Measurements from ENCODE around the gene PCBP1.

PCBP1 gene

DNA sequence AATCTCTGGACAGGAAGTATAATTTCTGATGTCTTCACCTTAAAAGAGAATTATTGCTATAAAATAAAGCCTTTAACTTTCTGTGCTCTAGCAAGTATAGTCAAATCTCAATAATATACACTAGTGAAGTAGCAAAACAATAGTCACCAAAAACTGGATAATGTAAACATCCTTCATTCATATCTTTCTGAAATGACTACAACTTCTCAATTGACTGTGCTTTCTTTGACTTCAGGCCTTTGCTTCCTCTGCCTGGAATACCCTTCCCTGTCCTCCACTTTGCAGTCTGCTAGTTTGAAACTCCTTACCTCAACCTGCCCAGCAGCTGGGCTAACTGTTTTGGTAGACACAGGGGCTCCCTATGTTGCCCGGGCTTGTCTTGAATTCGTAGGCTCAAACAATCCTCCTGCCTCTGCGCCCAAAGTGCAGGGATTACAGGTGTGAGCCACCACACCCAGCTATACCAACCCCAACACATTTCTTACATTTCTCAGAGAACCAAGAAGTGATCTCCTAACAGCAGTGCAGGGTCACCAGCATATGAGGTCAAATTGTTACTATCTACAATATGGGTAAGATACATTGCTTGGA lies 6.6 kb upstream of the PCBP1 start:
- TF ChIP-seq, protein P1, sequence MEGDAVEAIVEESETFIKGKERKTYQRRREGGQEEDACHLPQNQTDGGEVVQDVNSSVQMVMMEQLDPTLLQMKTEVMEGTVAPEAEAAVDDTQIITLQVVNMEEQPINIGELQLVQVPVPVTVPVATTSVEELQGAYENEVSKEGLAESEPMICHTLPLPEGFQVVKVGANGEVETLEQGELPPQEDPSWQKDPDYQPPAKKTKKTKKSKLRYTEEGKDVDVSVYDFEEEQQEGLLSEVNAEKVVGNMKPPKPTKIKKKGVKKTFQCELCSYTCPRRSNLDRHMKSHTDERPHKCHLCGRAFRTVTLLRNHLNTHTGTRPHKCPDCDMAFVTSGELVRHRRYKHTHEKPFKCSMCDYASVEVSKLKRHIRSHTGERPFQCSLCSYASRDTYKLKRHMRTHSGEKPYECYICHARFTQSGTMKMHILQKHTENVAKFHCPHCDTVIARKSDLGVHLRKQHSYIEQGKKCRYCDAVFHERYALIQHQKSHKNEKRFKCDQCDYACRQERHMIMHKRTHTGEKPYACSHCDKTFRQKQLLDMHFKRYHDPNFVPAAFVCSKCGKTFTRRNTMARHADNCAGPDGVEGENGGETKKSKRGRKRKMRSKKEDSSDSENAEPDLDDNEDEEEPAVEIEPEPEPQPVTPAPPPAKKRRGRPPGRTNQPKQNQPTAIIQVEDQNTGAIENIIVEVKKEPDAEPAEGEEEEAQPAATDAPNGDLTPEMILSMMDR (IDR thresholded peaks at IDR 0.05; ENCODE audit: insufficient read depth, low read depth, low read length, missing control alignments), result no peak
- no peak for DNase-seq (ENCODE audit: low read depth)
- no peak overlapping the region for H3K4me3 ChIP-seq (ENCODE audit: low read depth, low read length)

DNA sequence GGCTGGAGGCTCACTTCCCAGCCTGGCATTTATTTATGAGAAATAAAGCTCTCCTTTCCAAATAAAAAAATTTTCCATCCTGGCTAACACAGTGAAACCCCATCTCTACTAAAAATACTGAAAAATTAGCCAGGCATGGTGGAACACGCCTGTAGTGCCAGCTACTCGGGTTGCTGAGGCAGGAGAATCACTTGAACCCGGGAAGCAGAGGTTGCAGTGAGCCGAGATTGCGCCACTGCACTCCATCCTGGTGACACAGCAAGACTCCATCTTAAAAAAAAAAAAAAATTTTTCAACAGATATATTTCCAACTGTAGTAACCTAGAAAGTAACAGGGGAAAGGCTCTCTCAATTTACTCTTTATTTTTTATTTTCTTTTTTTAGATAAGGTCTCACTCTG lies 6.1 kb upstream of the PCBP1 start:
- TF ChIP-seq, protein P1 (IDR thresholded peaks at IDR 0.05; ENCODE audit: insufficient read depth, low read depth, low read length, missing control alignments), result no peak
- no peak overlapping the region for H3K4me3 ChIP-seq (ENCODE audit: low read depth, low read length)
- DNase-seq (ENCODE audit: low read depth), result no peak

GRCh38 chr2:70083344-70084156 lies 3.7 kb upstream of the PCBP1 start:
- DNase-seq (ENCODE audit: low read depth), result peak; percentile 83

GRCh38 chr2:70084973-70085710 lies 2.1 kb upstream of the PCBP1 start:
- H3K4me3 ChIP-seq (ENCODE audit: low read depth, low read length), result peak overlapping the region; percentile 86
- TF ChIP-seq, protein P1 (IDR thresholded peaks at IDR 0.05; ENCODE audit: insufficient read depth, low read depth, low read length, missing control alignments), result no peak
- DNase-seq (ENCODE audit: low read depth), result peak; percentile 89

More at GRCh38 chr2:70083344-70084156, 3.7 kb upstream of the PCBP1 start:
- TF ChIP-seq, protein P1 (IDR thresholded peaks at IDR 0.05; ENCODE audit: insufficient read depth, low read depth, low read length, missing control alignments), result no peak
- peak overlapping the region; percentile 86 for H3K4me3 ChIP-seq (ENCODE audit: low read depth, low read length)

DNA sequence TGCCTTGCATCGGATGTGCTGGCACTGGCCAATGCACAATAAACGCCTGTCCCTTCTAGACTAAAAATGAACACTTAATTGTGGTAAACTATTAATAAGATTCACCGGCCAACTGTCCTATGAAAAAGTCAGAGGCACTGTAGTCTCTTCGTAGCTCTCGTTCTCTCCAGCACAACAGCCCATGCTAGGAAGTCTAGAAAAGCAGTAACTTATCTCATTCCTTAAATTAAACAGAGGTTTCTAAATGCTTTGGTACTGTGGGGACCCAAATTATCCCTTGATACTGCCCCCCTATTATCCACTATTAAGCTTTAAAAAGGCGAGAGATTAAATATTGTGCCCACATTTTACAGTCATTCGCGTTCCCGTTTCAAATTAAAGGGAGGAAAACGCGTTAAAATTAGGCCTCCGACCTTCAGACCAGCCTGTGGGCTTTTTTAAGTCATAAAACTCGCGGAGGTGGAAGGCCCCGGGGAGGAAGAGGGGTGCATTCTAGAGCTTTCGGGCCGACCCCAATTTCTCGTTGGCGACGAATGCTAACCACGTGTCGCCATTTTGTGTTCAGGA lies 1.5 kb upstream of the PCBP1 start:
- H3K4me3 ChIP-seq (ENCODE audit: low read depth, low read length), result peak overlapping the region; percentile 86
- DNase-seq (ENCODE audit: low read depth), result peak; percentile 38
- TF ChIP-seq, protein P1 (IDR thresholded peaks at IDR 0.05; ENCODE audit: insufficient read depth, low read depth, low read length, missing control alignments), result no peak

GRCh38 chr2:70086278-70086837 lies 919 bp upstream of the PCBP1 start:
- TF ChIP-seq, protein P1 (IDR thresholded peaks at IDR 0.05; ENCODE audit: insufficient read depth, low read depth, low read length, missing control alignments), result no peak
- peak overlapping the region; percentile 86 for H3K4me3 ChIP-seq (ENCODE audit: low read depth, low read length)
- peak; percentile 92 for DNase-seq (ENCODE audit: low read depth)

Measured in GM12865 (cell line).